Measurements from ENCODE around the gene MASTL. TPM values are rescaled to one million over a fixed set of nuclear protein-coding genes. Genes with fewer than 3 reads are reported as not detected.

Gene MASTL
- total RNA-seq, 1 experiment from 2014 or later, result 13.2 TPM

DNA sequence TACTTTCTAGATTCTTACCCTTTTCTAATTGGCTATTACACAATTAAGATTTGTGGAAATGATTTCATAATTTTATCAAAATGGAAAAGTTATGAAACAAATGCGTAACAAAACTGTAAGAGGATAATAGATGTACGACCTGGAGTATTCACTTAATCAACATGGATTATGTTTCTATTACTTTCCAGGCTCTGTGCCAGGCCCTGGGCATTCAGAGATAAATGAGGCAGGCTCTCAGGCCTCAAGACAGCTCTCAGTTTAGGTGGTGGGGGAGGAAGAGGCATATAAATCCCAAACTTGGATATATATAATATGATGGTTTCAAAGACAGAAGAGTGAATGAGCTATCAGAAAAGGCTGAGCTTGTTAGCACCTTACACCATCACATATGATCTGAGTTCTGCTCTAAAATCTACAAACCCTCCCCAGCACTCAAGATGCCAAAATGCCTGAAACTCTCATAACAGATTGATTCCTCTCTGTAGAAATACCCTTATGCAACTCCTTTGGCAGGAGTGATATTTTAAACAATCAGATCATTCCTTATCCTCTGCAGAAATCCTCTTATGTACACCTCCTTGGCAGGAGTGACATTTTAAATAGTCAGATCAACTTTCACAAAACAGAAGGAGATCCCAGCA lies 42.9 kb downstream of the MASTL start:
- H3K27me3 ChIP-seq, result no peaks in the 10 kb centered on the region
- peaks cover 8% of the 10 kb centered on the region for H3K36me3 ChIP-seq
- H3K9me3 ChIP-seq, result no peaks in the 10 kb centered on the region
- no peak overlapping the region for H3K4me3 ChIP-seq
- DNase-seq, result no peak

DNA sequence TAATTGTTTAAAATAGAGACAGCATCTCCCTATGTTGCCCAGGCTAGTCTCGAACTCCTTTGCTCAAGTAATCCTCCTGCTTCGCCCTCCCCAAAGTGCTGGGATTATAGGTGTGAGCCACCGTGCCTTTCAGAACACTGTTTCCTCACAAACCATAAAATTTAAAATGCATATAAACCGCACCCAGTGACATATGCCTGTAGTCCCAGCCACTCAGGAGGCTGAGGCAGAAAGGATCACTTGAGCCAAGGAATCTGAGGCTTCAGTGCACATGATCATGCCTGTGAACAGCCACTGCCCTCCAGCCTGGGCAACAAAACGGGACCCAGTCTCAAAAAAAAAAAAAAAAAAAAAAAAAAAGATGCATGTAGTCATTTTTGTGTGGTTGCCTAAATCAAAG lies 48.7 kb downstream of the MASTL start:
- H3K9me3 ChIP-seq, result no peaks in the 10 kb centered on the region
- no peaks in the 10 kb centered on the region for H3K27me3 ChIP-seq
- no peak for DNase-seq
- H3K36me3 ChIP-seq, result peaks cover 26% of the 10 kb centered on the region
- no peak overlapping the region for H3K4me3 ChIP-seq

DNA sequence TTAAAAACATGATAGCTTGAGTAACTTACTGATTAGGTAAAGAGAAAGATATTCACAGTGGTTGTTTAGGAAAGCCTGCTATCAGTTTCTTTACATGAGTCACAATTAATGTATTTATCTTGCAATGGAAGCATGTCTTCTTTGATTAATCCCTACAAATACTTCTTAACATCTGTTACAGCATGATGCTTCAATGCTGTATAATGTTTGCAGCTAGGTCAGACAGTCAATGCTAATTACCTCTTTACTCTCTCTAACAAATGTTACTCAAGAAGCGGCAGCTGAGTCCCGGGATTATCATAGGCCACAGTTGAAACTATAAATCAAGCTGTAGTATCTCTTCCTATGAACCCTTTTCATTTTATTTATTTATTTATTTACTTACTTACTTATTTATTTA lies 52.2 kb downstream of the MASTL start:
- Histone ChIP-seq H3K9me3 (no peaks in the 10 kb centered on the region), H3K27me3 (no peaks in the 10 kb centered on the region), H3K4me3 (no peak overlapping the region), H3K36me3 (peaks cover 45% of the 10 kb centered on the region)
- DNase-seq, result no peak

DNA sequence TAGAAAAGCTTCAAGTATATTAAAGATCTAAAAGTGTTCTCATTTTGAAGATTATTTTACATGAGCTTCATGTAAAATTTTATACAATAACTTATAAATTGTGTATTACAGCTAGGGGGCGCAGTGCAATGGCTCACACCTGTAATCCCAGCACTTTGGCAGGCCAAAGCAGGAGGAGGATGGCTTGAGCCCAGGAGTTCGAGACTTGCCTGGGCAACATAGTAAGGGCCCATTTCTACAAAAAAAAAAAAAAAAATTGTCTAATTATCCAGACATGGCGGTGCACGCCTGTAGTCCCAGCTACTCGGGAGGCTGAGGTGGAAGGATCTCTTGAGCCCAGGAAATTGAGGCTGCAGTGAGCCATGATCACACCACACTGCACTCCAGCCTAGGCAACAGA lies 68.8 kb downstream of the MASTL start:
- no peak overlapping the region for H3K4me3 ChIP-seq
- DNase-seq, result peak; percentile 23
- H3K27me3 ChIP-seq, result no peaks in the 10 kb centered on the region
- H3K36me3 ChIP-seq, result peaks cover 33% of the 10 kb centered on the region
- no peaks in the 10 kb centered on the region for H3K9me3 ChIP-seq

DNA sequence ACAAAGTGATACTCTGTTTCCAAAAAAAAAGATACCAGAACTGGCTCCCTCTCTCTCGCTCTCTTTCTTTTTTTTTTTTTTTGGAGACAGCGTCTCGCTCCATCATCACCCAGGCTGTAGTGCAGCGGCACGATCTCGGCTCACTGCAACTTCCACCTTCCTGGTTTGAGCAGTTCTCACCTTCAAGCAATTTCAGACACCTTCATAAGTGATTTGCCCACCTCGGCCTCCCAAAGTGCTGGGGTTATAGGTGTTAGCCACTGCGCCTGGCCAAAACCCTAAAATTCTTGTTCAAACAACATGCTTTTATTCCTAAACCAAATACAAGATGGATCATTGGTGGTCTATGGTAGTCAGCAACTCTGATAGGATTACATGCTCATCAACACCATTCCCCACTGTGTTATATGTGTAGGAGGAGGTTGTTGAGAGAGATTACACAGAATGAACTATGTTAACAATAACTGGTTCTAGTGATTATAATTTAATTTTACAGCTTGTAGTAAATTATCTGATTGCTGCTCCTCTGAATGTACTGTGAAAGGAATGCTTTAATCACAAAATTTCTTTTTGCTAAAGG lies 69.9 kb downstream of the MASTL start:
- H3K27me3 ChIP-seq, result no peaks in the 10 kb centered on the region
- no peak for DNase-seq
- peaks cover 38% of the 10 kb centered on the region for H3K36me3 ChIP-seq
- H3K4me3 ChIP-seq, result no peak overlapping the region
- no peaks in the 10 kb centered on the region for H3K9me3 ChIP-seq

DNA sequence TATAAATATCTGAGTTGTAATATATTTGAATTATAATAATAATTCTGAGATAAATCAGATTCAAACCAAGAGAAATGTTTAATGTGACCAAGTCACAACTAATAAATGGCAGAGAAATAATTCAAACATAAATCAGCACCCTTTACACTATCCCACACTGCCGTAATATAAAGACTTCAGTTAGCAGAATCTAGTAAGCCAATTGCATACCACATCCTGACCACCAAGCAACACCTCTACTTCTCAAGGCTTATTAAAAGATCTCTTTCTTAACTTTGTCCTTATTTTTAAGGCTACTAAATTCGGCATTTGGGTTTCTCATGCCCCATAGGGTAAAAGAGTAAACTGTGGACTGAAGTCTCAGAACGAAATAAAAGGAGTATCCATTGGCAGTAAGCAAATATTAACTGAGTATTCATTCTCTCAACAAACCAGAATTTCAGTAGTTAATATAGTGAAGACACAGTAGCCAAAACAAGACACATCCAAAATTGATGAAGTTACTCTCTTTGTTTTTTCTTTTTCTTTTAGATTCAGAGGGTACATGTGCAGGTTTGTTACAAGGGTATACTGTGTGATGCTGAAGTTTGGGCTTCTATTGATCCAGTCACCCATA lies 70.6 kb downstream of the MASTL start:
- Histone ChIP-seq H3K4me3 (no peak overlapping the region), H3K36me3 (peaks cover 35% of the 10 kb centered on the region), H3K27me3 (no peaks in the 10 kb centered on the region), H3K9me3 (no peaks in the 10 kb centered on the region)
- no peak for DNase-seq

DNA sequence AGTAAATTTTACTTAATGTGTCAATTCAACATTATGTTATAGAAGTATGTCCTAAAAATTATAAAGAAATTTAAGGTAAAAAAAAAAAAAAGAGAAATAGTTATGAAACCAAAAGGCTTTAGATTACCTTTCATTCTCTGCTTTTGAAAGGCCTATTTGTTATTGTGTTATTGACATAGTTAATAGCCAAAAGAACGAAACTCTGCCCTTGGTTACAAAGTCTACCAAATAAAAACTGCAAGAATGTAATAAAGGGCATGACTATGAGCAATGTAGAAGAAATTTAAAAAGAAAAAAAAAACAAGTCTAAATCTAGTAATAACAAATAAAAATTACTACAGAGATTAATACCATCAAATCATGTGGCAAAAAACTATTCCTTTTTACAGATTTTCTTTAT lies 74.9 kb downstream of the MASTL start:
- peaks cover 28% of the 10 kb centered on the region for H3K36me3 ChIP-seq
- H3K4me3 ChIP-seq, result no peak overlapping the region
- DNase-seq, result no peak
- no peaks in the 10 kb centered on the region for H3K27me3 ChIP-seq
- H3K9me3 ChIP-seq, result no peaks in the 10 kb centered on the region

DNA sequence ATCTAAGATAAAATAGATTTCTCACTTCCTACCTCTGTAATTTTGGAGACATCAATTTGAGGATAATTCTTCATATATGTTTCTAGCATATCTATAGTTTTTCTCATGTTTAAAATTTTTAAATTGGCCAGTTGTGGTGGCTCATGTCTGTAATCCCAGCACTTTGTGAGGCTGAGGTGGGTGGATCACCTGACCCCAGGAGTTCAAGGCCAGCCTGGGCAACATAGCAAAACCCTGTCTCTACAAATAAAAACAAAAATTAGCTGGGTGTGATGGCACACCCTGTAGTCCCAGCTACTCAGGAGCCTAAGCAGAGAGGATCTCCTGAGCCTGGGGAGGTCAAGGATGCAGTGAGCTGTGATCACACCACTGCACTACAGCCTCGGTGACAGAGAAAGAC lies 80.6 kb downstream of the MASTL start:
- Histone ChIP-seq H3K4me3 (no peak overlapping the region), H3K9me3 (no peaks in the 10 kb centered on the region), H3K27me3 (no peaks in the 10 kb centered on the region), H3K36me3 (peaks cover 17% of the 10 kb centered on the region)
- no peak for DNase-seq

Other genes with a start within 250 kb of the MASTL start
- gene ANKRD26, start 54.9 kb upstream of the MASTL start, total RNA-seq (2014; rRNA removed; shearing (Covaris generic); ENCODE audit: low replicate concordance), result 4.3 and 4.5 TPM in 2 replicates
- gene YME1L1, start 968 bp upstream of the MASTL start, total RNA-seq (2014; rRNA removed; shearing (Covaris generic); ENCODE audit: low replicate concordance), result 92.1 and 123 TPM in 2 replicates
- gene ACBD5, start 85.4 kb downstream of the MASTL start, total RNA-seq (2014; rRNA removed; shearing (Covaris generic); ENCODE audit: low replicate concordance), result 12.8 and 26.1 TPM in 2 replicates

Data from MG63 (cell line).